ENCODE results near the gene METTL25B.

METTL25B gene

GRCh38 chr1:156705918-156706656 is 22.2 kb upstream of the METTL25B start:
- peak overlapping the region; percentile 36 to 42 for H3K4me3 ChIP-seq (replicated peaks in 1 of 2; ENCODE audit: low read depth in 2 of 2, low read length in 2 of 2)
- peak; percentile 83 for TF ChIP-seq CTCF (IDR thresholded peaks at IDR 0.05; ENCODE audit: low read depth, low read length)
- DNase-seq (ENCODE audit: low read depth in 2 of 2), result peak; percentile 40 to 59

- peak overlapping the region; percentile 10 to 19 for H3K4me3 ChIP-seq (replicated peaks in 1 of 2; ENCODE audit: low read depth in 2 of 2, low read length in 2 of 2)
- TF ChIP-seq CTCF (IDR thresholded peaks at IDR 0.05; ENCODE audit: low read depth, low read length), result no peak
- DNase-seq (ENCODE audit: low read depth in 2 of 2), result peak in 1 of 2 donors; percentile 68
Observed at GRCh38 chr1:156706657-156707416, 21.4 kb upstream of the METTL25B start.

GRCh38 chr1:156707417-156708217 is 20.7 kb upstream of the METTL25B start:
- TF ChIP-seq CTCF (IDR thresholded peaks at IDR 0.05; ENCODE audit: low read depth, low read length), result no peak
- no peak overlapping the region for H3K4me3 ChIP-seq (replicated peaks in 1 of 2; ENCODE audit: low read depth in 2 of 2, low read length in 2 of 2)
- peak in 1 of 2 donors; percentile 58 for DNase-seq (ENCODE audit: low read depth in 2 of 2)

- TF ChIP-seq CTCF (IDR thresholded peaks at IDR 0.05; ENCODE audit: low read depth, low read length), result no peak
- no peak overlapping the region for H3K4me3 ChIP-seq (replicated peaks in 1 of 2; ENCODE audit: low read depth in 2 of 2, low read length in 2 of 2)
- no peak for DNase-seq (ENCODE audit: low read depth in 2 of 2)
Observed at GRCh38 chr1:156708218-156708661, 20.0 kb upstream of the METTL25B start.

GRCh38 chr1:156709031-156709430 is 19.2 kb upstream of the METTL25B start:
- no peak for DNase-seq (ENCODE audit: low read depth in 2 of 2)
- TF ChIP-seq CTCF (IDR thresholded peaks at IDR 0.05; ENCODE audit: low read depth, low read length), result no peak
- H3K4me3 ChIP-seq (replicated peaks in 1 of 2; ENCODE audit: low read depth in 2 of 2, low read length in 2 of 2), result no peak overlapping the region

GRCh38 chr1:156709757-156710489 is 18.3 kb upstream of the METTL25B start:
- H3K4me3 ChIP-seq (replicated peaks in 1 of 2; ENCODE audit: low read depth in 2 of 2, low read length in 2 of 2), result no peak overlapping the region
- no peak for TF ChIP-seq CTCF (IDR thresholded peaks at IDR 0.05; ENCODE audit: low read depth, low read length)
- DNase-seq (ENCODE audit: low read depth in 2 of 2), result peak; percentile 51 to 80

Measured in cardiac fibroblast (primary cell).